HPDE6-E6E7 (cell line): ENCODE results near the gene RNU6-9.

ENCODE experiments used
- DNase-seq: peaks from one replicate; pipeline ENCODE4 v3.0.0; 2011; ENCODE audit warnings: missing footprints; ENCODE audit errors: extremely low spot score

The RNU6-9 gene

DNA sequence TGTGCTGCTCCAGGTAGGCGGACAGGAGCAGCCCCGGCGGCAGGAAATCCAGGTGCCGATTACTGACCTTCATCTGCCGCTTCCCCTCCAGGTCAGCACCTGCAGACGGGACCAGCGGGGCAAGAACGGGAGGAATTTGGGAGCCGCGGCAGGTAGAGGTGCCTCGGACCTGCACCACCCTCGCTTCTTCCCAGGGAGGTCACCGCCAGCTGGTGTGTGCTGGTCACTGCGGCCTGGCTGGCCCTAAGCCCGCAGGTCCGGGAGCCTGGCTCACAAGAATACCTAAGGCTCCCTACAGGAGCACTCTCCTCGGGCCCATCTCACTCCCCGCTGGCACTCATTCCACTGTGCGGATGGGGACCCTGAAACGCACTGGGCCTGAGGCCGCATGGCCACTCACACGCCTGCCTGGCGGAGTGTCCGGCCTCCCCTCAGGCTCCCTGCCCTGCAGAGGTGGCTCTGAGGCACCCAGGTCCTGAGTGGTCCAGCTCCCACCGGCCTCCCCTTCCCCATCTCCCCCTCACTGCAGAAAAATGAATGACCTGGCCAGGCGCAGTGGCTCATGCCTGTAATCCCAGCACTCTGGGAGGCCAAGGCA, 4.3 kb downstream of the RNU6-9 start:
- DNase-seq, result no peak

DNA sequence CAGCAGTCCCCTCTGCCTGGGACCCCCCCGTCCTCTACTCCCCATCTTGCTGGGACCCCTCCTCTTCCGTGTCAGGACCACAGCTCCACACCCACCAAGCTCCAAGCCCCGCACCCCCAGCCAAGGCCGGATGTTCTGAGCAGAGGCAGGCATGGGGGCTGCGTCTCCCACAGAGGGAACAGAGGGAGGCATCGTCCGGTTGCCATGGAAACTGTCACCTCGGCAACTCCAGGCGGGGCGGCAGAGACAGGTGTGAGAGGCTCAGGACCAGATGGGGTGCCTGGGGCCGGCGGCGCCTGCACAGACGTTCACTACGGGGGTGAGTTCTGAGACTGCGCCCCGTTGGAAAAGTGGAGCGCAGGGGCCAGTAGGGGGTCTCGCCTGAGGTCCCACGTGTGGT, 5.4 kb downstream of the RNU6-9 start:
- no peak for DNase-seq

DNA sequence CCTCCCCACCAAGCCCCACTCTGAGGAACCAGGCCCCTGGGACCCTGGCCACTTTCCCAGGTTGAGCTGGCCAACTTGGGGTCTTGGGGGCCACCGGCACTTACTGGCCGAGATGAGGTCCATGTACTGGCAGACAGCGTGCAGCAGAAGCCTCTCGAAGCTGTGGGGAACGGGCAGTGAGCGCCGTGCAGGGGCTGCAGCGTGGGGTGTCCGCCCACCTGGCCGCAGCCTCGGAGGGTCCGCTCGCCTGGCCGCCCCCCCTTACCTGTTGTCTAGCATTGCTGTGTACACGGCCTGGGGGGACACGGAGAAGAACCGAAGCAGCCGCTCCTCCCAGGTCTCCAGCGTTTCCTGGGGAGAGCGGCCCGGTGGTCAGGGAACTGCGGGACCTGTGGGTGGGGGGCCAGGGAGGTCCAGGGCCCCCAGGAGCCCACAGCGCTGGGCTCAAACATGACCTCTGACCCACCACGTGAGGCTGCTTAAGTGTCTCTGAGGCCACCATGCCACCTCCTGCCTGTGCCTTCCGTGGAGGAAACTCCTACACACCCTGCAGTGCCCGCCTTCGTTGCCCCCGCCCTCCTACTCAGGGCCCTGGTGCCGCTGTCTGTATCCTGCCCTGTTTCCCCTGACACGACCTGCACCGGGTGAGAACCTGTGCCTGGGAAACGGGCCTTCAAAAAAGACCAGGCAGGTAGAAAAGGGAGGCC, 6.2 kb downstream of the RNU6-9 start:
- DNase-seq, result no peak

DNA sequence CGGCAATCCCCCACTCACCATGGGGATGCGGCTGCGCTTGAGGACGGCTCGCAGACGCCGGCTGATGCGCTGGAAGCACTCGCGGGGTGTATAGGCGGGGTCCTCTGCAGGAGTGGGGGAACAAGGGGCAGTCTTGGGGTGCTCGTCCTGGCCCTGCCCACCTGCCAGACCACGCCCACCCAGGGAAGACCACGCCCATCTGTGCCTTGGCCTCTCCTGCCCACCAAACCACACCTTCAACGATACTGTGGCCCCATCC, 6.7 kb downstream of the RNU6-9 start:
- DNase-seq, result no peak

DNA sequence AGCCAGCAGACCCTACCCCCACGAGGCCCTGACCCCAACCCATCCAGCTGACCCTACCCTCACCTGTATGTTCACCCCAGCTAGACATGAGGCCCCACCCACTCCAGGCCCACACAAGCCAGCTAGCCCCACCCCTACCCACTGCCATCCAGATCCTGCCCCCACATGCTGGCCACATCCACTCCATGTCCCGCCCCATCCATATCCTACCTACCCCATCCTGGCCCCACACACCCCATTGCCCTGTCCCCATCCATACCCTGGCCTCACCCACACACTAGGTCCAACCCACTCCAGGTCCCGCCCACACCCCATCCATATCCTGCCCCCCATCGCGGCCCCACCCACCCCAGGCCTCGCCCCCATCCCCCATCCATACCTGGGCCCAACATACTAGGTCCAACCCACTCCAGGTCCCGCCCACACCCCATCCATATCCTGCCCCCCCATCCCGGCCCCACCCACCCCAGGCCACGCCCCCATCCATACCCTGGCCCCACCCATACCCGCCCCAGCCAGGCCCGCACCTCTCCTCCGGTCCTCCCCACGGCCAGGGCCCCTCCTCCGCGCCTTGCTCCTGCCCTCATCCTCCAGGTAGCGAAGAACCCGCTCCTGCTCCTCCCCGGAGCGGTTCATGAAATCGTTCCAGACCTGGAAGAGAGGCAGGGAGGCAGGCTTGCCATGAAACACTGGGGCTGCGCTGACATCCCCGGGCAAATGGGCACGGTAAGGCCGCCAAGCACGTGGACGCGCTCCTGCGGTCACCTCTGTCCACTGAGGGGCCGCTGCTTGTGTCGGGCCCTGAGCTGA, 7.2 kb downstream of the RNU6-9 start:
- DNase-seq, result no peak

DNA sequence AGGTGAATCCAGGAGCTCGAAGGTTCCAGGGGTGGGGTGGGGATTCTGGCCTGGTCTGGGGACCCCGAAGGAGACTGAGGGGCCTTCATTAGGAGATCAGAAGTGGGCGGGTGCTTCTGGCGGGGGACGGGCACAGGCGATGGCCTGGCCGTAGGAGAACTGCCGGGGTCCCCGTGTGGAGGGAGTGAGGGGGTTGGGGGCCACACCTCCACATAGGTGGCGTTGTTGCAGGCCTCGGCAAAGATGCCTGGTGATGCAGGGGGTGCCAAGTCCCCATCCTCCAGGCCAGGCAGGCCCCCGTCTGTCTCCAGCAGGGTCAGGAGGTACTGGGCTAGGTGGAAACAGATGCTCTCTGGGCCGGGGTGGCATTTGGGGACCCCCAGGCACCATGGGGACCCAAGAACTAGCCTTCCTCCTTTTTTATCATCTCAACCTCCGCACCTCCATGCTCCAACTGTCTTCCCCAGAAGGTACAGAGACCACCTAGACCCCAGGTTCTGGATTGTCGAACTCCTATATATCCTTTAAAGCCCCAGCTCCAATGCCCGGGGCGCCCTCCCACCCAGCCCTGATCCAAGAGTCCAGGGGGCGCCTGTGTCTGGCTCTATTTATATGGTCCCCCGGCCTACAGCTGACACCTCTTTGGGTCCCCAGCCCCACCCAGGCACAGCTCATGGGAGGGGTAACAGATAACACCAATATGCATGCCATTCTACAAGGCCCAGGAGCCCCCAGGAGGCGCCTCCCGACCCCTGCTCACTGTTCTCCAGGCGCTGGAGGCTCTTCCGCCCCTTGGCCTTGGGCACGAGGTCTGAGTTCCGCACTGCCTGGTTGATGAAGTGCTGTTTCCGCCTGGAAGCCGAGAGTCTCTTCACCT, 8.2 kb downstream of the RNU6-9 start:
- DNase-seq, result no peak

DNA sequence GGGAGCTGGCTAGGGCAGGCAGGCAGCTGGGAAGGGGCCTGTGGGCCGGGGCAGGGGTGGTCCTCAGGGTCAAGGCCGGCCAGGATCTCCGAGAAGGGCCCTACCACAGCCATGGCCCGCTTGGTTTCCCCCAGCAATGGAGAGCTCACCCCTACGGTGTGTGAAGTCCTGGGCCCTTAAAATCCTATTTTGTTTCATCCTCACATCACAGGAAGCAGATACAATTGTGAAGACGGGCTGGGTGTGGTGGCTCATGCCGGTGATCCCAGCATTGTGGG, 8.7 kb downstream of the RNU6-9 start:
- no peak for DNase-seq

DNA sequence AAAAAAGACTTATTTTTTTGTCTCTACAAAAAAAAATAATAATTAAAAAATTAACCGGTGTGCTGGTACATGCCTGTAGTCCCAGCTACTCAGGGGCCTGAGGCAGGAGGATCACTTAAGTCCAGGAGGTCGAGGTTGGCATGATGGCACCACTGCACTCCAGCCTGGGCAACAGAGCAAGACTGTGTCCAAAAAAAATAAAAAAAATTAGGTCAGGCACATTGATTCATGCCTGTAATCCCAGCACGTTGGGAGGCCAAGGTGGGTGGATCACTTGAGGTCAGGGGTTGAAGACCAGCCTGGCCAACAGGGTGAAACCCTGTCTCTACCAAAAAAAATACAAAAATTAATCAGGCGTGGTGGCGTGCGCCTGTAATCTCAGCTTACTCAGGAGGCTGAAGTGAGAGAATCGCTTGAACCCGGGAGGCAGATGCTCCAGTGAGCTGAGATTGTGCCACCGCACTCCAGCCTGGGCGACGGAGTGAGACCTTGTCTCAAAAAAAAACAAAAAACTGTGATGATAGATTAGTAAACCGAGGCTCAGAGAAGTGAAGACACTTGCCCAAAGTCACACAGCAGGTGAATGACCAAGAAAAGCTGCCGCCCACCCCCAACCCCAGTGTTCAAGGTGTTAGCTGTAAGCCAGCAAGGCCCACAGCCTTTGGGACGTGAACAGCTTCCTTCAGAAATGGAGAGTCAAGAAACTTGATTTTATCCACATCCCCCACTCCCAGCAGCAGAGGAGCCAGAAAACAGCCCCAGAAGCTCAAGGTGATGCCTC, 9.4 kb downstream of the RNU6-9 start:
- DNase-seq, result no peak

DNA sequence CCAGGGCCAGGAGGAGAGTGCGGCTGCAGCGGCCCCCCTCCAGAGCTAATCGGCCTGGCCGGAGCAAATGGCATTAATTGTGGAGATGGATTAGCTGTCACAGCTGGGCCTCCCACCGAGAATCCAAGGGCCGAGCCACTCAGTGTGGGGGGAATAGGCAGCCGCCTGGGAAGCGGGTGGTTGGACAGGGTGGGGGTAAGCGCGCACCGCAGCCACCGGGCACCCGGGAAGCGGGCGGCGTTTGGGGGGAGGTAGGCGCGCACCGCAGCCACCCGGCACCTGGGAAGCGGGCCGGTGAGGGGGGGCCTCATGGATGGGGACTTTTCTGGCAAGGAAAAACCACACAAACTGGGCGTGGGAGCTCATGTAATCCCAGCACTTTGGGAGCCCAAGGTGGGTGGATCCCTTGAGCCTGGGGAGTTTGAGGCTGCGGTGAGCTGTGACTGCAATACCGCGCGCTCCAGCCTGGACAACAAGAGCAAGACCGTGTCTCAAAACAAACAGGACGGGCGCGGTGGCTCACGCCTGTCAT, 10.0 kb downstream of the RNU6-9 start:
- DNase-seq, result no peak

DNA sequence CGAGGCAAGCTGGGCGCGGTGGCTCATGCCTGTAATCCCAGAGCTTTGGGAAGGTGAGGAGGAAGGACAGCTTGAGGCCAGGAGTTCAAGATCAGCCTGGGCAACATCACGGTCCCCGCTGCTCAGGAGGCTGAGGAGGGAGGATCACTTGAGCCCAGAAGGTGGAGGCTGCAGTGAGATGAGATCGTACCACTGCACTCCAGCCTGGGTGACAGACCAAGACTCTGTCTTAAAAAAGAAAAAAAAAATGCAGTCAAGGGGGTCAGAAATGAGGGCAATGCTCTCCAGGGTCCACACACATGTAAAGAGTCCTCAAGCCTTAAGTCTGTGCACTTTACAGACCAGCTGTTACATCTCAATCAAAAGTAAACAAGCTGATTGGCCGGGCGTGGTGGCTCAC, 11.3 kb downstream of the RNU6-9 start:
- DNase-seq, result no peak

DNA sequence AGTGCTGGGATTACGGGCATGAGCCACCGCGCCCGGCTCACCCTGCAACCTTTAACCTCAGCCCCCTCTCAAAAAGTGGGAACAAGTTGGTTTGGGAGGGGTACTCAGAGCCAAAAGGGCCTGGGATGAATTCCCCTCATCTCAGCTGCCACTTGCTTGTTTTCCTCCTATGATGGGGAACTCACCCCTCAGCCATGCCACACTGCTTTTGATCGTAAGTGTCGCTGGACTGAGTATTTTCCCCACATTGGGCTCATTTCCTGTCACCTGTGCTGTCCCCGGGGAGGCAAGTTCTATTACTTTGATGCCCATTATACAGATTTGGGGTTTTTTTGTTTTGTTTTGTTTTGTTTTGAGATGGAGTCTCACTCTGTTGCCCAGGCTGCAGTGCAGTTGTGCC, 13.2 kb downstream of the RNU6-9 start:
- DNase-seq, result no peak

DNA sequence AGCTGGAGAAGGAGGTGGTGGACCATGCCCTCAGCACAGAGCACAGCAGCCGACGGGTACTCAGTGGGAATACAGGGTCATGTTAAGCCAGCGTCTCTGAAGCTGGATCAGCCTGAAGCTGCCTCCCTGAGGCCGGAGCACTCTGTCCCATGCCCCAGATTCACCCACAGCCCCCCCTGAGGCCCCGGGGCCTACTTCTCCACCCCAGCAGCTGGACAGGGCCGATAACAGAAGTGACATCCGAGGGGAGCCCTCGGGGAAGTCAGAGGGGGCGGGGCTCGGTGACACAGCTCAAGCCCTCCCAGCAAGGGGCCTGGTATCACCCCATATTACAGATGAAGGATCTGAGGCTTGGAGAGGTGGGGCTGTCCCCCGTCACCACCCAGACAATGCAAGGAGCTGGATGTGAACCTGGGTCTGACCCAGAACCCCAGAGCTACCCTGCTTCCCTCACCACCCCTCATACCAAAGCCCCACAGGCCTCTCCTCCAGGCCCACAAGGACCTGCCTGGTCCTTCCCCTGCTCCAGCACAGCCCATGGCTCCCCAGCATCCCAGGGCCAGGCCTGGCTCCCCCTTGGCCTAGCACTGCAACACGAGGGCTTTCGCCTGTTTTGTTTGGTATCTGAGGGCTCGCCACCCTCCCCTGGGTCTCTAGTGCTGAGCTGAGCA, 14.0 kb downstream of the RNU6-9 start:
- no peak for DNase-seq

DNA sequence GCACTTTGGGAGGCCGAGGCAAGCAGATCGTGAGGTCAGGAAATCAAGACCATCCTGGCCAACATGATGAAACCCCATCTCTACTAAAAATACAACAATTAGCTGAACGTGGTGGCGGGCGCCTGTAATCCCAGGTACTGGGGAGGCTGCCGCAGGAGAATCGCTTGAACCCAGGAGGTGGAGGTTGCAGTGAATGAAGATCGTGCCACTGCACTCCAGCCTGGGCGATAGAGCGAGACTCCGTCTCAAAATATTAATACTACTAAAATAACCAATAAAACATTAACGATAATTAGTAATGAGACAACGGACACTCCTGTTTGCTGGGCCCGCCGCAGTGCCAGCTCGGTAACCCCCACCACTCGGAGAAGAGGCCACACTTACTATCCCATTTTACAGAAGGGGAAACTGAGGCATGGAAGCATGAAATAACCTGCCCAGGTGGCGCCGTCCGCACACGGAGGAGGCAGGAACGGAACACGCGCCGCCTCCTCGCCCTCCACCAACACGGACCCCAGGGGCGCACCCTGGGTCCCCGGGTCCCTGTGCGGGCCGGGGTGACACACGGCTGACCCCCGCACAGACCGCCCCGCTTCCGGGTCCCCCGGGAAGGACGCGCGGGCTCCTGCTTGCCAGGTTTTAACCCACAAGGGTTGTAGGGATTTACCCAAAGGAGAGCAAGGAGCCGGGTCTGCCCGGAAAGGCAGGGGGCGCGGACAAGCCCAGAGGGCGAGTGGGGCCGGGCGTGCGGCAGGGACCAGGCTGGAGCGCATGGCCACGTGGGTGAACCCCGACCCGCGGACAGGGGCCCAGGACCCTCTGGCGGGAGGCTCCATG, 18.1 kb downstream of the RNU6-9 start:
- no peak for DNase-seq

DNA sequence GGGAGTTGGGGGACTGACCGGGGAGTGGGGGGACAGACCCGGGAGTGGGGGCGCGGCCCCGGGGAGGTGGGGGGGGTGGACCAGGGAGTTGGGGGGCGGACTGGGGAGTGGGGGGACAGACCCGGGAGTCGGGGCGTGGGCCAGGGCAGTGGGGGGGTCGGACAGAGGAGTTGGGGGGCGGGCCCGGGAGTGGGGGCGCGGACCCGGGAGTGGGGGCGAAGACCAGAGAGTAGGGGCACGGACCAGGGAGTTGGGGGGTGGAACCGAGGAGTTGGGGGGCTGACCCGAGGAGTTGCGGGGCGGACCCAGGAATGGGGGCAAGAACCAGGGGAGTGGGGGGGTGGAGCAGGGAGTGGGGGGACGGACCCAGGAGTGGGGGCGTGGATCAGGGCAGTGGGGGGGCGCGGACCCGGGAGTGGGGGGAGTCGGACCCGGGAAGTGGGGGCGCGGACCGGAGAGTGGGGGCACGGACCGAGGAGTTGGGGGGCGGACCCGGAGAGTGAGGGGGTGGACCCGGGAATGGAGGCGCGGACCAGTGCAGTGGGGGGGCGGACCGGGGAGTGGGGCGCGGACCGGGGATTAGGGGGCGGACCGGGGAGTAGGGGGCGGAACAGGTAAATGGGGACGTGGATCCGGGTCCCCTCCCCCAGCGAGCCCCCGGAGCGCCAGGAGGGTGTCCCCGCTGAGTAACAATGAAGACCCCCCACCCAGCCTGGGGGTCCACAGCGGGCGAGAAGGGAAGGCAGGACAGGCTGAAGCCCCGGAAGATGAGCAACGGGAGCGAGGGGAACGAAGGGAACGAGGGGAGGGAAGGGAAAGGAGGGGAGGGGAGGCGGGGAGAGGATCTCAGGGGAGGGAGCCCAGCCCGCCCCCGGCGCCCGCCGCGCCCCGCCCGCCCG, 19.1 kb downstream of the RNU6-9 start:
- no peak for DNase-seq

DNA sequence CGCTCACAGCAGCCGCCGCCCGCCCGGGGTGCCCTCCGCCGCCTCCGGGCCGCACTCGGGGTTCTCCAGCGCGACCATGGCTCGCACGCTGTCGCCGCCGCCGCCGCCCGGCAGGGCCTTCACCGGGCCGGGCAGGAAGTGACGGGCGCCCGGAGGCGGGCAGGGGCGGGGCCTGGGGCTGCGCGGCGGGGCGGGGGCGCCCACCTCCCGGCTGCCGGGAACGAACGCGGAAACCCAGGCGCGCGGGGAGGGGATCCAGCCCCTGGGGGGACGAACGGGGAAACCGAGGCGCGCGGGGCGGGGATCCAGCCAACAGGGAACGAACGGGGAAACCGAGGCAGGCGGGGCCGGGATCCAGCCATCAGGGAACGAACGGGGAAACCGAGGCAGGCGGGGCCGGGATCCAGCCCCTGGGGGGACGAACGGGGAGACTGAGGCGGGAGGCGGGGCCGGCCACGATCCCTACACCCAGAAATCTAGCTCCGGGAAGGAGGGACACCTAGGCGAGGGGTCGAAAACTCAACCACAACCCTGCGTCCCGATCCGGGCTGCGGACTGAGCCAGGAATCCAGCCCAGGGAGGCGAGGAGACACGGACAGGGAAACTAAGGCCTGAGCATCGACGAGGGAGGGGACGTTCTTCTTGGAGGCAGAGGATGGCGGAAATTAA, 19.9 kb downstream of the RNU6-9 start, which contains the start of gene R3HDM4:
R3HDM4 (minus strand) TSS at position 140 of the 669 bp plus-strand sequence; CDS start at position 78, 62 bp downstream.
- DNase-seq, result peak; percentile 63

DNA sequence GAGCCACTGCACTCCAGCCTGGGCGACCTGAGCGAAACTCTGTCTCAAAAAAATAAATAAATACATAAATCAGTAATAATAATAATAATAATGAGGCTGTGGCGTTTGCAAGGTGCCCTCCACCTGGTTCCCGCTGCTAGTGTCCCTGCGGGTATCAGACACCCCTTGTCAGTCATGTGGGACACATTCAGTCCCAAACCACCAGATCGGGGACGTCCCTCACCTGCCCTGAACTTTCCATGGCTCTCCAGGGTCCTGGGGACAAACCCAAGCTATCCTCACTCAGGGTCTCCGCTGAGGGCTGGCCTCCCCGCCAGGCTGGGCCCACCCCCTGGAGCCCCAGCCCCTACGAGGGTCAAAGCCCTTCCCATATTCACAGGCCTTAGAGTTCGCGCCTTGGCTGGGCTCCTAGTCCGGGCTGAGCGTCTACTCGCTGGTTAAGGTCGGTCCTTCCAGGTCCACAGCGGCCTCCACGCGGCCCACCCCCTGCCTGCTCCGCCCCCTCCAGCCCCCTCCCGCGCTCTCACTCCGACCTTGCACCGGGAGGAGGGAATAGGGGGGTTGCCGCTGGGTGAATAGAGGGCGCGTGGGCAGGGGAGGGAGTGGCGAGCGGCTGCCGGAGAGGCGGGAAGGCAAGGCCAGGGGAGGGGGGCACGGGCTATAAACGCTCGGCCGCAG, 23.5 kb downstream of the RNU6-9 start:
- DNase-seq, result no peak

DNA sequence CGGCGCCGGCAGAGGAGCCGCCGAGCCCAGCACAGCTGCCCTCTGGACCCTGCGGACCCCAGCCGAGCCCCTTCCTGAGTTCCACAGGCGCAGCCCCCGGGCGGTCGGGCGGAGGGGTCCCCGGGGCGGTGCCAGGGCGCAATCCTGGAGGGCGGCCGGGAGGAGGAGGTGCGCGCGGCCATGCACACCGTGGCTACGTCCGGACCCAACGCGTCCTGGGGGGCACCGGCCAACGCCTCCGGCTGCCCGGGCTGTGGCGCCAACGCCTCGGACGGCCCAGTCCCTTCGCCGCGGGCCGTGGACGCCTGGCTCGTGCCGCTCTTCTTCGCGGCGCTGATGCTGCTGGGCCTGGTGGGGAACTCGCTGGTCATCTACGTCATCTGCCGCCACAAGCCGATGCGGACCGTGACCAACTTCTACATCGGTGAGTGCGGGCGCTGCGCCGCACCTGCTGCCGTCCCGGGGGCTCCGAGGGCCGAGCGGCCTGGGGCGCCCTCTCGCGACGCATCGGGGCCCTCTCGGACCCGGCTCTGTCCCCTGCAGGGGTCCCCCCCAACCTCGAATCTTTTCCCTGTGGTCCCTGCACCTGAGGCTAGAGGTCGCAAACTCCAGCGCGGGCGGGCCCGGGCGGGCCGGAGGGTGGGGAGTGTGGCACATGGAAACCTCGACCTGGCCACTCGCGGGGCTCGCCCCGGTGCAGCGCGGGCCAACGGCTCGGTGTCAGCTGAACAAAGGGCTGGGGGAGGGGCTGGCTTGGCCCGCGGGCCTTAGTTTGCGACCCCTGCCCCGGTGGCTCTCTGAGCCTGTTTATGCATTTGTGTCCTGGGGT, 24.3 kb downstream of the RNU6-9 start, which contains the start of gene KISS1R:
KISS1R (plus strand) TSS at position 11 of the 829 bp plus-strand sequence; CDS start at position 181, 170 bp downstream.
- no peak for DNase-seq
